ENCODE data around the gene CNTN1.

The CNTN1 gene

DNA sequence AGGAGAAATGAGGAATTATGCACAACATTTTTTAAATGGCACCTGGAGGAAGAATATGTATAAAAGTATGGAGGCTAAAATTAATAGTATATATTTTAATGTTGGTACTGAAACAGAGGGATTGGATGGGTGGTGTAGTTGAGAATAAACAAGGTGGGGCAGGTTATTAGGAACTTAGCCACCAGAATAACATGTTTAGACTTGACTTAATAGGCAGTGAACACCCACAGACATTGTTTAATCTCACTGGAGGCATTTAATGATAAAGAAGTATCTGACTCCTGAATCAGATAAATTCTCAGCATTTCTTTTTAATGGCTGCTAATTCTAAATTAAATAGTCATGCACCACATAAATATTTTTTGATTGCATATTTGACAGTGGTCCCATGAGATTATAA lies 139.7 kb downstream of the CNTN1 start:
- in situ Hi-C loops (cut with HindIII; ENCODE audit: low pct_ligation_motif_present, low sequenced_read_pairs): no loop called here
- H3K4me3 ChIP-seq (ENCODE audit: low read depth, low read length): no peak overlapping the region
- TF ChIP-seq, protein P1, sequence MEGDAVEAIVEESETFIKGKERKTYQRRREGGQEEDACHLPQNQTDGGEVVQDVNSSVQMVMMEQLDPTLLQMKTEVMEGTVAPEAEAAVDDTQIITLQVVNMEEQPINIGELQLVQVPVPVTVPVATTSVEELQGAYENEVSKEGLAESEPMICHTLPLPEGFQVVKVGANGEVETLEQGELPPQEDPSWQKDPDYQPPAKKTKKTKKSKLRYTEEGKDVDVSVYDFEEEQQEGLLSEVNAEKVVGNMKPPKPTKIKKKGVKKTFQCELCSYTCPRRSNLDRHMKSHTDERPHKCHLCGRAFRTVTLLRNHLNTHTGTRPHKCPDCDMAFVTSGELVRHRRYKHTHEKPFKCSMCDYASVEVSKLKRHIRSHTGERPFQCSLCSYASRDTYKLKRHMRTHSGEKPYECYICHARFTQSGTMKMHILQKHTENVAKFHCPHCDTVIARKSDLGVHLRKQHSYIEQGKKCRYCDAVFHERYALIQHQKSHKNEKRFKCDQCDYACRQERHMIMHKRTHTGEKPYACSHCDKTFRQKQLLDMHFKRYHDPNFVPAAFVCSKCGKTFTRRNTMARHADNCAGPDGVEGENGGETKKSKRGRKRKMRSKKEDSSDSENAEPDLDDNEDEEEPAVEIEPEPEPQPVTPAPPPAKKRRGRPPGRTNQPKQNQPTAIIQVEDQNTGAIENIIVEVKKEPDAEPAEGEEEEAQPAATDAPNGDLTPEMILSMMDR (IDR thresholded peaks at IDR 0.05; ENCODE audit: low read depth, low read length, missing control alignments): no peak
- H3K36me3 ChIP-seq (replicated peaks): no peaks in the 10 kb centered on the region
- H3K27ac ChIP-seq: no peak overlapping the region
- no peak for DNase-seq
- H3K27me3 ChIP-seq (replicated peaks): no peaks in the 10 kb centered on the region

DNA sequence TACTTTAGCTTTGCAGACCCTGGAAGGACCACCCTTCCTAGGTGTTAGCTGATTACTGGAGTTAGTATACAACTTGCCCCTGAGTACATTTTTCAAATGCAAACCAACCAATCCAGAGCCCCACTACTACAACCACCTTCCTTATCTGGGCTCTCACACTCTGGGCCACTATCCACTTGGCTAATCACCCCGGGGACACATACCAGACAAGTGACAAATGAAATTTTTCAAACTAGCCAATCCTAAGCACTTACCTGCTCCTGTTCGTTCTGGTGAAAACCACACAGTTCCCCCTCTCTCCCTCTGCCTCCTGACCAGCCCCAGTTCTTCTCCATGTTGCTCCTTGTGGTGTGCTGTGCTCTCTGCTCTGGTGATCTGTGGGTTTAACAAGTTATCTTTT lies 140.4 kb downstream of the CNTN1 start:
- no peak for DNase-seq
- TF ChIP-seq, protein P1 (IDR thresholded peaks at IDR 0.05; ENCODE audit: low read depth, low read length, missing control alignments): no peak
- in situ Hi-C loops (cut with HindIII; ENCODE audit: low pct_ligation_motif_present, low sequenced_read_pairs): no loop called here

DNA sequence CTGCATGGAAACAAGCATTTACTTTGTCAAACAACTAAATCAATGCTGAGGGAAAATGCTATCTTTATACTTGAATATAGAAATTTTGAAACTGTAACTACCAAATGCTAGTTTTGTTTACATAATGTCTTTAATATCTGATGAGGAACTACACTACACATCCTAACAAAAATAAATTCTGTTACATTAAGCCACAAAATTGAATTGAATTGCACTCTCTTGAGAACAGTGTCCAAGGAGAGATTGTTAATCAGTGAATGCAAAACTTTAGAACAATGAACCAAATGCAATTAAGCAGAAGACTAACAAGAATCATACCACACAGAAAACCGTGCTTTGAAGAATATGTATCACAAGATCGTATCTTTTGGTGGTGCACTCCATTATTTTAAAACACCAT lies 141.6 kb downstream of the CNTN1 start:
- Histone ChIP-seq H3K4me3 (ENCODE audit: low read depth, low read length) (no peak overlapping the region), H3K27ac (no peak overlapping the region), H3K27me3 (replicated peaks) (no peaks in the 10 kb centered on the region), H3K36me3 (replicated peaks) (no peaks in the 10 kb centered on the region)
- DNase-seq: no peak
- TF ChIP-seq, protein P1 (IDR thresholded peaks at IDR 0.05; ENCODE audit: low read depth, low read length, missing control alignments): no peak
- in situ Hi-C loops (cut with HindIII; ENCODE audit: low pct_ligation_motif_present, low sequenced_read_pairs): no loop called here

More for the DNA sequence above, 140.4 kb downstream of the CNTN1 start:
- Histone ChIP-seq H3K27ac (no peak overlapping the region), H3K4me3 (ENCODE audit: low read depth, low read length) (no peak overlapping the region), H3K36me3 (replicated peaks) (no peaks in the 10 kb centered on the region), H3K27me3 (replicated peaks) (no peaks in the 10 kb centered on the region)

DNA sequence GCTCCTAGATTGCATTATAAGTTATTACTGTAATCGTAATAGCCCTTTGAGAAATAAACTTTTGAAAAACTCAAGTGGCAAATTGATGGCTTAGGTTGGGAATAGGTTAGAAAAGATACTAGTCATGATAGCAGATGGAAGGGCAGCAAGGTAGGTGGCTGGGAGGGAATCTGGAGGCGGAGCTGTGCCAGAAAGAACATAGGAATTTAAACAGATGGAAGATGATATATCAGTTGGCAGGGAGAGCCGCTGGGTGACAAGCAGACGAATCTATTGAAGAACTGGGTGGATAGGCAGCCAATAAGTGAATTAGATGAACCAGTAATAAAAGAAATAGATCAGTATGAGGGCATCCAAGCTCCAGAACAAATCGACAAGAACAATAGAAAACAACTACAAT lies 142.1 kb downstream of the CNTN1 start:
- Histone ChIP-seq H3K27ac (no peak overlapping the region), H3K4me3 (ENCODE audit: low read depth, low read length) (no peak overlapping the region), H3K36me3 (replicated peaks) (no peaks in the 10 kb centered on the region), H3K27me3 (replicated peaks) (no peaks in the 10 kb centered on the region)
- in situ Hi-C loops (cut with HindIII; ENCODE audit: low pct_ligation_motif_present, low sequenced_read_pairs): no loop called here
- TF ChIP-seq, protein P1 (IDR thresholded peaks at IDR 0.05; ENCODE audit: low read depth, low read length, missing control alignments): no peak
- DNase-seq: no peak

DNA sequence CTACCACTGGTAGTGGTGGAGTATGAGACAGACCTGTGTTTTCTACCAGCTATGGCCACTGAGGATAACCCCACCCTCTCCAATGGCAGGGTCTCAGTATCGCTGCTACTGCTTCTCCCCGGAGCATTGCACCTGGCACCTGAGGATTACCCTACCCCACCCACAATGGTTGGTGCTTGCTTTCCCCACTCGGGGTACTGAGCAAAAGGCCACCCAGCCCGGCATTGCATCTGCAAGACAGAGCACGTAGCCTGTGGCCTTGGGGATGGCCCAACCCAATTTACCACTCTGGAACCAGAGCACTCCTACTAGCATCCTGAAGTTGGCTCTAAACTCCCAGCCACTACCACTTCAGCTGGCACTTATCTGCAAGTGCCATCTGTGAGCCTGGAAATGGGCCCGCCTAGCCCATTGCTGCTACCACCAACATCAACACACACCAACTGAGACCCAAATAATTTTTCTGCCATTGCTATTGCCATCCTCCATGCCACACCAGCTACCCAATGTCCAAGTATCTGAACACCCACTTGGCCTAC lies 145.7 kb downstream of the CNTN1 start:
- Histone ChIP-seq H3K4me3 (ENCODE audit: low read depth, low read length) (no peak overlapping the region), H3K27ac (no peak overlapping the region), H3K27me3 (replicated peaks) (no peaks in the 10 kb centered on the region), H3K36me3 (replicated peaks) (no peaks in the 10 kb centered on the region)
- in situ Hi-C loops (cut with HindIII; ENCODE audit: low pct_ligation_motif_present, low sequenced_read_pairs): no loop called here
- no peak for DNase-seq
- TF ChIP-seq, protein P1 (IDR thresholded peaks at IDR 0.05; ENCODE audit: low read depth, low read length, missing control alignments): no peak

DNA sequence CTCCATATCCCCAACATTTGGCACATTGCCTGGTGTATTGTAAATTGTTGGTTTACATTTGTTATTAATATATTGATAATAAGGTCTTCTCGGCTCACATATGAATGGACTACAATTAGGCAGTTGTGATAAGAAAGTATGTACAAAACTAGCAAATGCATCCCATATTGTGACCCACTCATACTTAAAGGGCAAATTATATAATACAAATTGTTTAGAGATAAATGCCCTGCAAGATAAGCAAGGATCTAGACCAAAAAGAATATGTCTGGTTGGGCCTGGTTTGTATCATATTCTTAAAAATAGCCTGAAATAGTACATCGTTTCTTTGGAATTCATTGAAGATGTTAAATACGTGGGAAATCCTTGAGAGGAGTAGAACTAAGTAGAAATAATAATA lies 151.3 kb downstream of the CNTN1 start:
- Histone ChIP-seq H3K36me3 (replicated peaks) (no peaks in the 10 kb centered on the region), H3K27me3 (replicated peaks) (no peaks in the 10 kb centered on the region), H3K4me3 (ENCODE audit: low read depth, low read length) (no peak overlapping the region), H3K27ac (no peak overlapping the region)
- no peak for DNase-seq
- TF ChIP-seq, protein P1 (IDR thresholded peaks at IDR 0.05; ENCODE audit: low read depth, low read length, missing control alignments): no peak
- in situ Hi-C loops (cut with HindIII; ENCODE audit: low pct_ligation_motif_present, low sequenced_read_pairs): no loop called here
